Measurements from ENCODE around the gene SLX4IP.
A peak's percentile ranks its signal among the peaks of the same experiment; 100 is the strongest.

SLX4IP gene

GRCh38 chr20:10543480-10543879, 108.4 kb downstream of the SLX4IP start:
- Histone ChIP-seq H3K36me3 (no peaks in the 10 kb centered on the region), H3K27me3 (ENCODE audit: insufficient read depth, low read depth, severe bottlenecking) (no peaks in the 10 kb centered on the region), H3K4me3 (ENCODE audit: low read depth, low read length) (no peak overlapping the region), H3K27ac (no peak overlapping the region), H3K9me3 (ENCODE audit: severe bottlenecking) (no peaks in the 10 kb centered on the region)
- TF ChIP-seq, protein P1, sequence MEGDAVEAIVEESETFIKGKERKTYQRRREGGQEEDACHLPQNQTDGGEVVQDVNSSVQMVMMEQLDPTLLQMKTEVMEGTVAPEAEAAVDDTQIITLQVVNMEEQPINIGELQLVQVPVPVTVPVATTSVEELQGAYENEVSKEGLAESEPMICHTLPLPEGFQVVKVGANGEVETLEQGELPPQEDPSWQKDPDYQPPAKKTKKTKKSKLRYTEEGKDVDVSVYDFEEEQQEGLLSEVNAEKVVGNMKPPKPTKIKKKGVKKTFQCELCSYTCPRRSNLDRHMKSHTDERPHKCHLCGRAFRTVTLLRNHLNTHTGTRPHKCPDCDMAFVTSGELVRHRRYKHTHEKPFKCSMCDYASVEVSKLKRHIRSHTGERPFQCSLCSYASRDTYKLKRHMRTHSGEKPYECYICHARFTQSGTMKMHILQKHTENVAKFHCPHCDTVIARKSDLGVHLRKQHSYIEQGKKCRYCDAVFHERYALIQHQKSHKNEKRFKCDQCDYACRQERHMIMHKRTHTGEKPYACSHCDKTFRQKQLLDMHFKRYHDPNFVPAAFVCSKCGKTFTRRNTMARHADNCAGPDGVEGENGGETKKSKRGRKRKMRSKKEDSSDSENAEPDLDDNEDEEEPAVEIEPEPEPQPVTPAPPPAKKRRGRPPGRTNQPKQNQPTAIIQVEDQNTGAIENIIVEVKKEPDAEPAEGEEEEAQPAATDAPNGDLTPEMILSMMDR (IDR thresholded peaks at IDR 0.05; ENCODE audit: low read depth, low read length), result no peak
- no peak for DNase-seq

DNA sequence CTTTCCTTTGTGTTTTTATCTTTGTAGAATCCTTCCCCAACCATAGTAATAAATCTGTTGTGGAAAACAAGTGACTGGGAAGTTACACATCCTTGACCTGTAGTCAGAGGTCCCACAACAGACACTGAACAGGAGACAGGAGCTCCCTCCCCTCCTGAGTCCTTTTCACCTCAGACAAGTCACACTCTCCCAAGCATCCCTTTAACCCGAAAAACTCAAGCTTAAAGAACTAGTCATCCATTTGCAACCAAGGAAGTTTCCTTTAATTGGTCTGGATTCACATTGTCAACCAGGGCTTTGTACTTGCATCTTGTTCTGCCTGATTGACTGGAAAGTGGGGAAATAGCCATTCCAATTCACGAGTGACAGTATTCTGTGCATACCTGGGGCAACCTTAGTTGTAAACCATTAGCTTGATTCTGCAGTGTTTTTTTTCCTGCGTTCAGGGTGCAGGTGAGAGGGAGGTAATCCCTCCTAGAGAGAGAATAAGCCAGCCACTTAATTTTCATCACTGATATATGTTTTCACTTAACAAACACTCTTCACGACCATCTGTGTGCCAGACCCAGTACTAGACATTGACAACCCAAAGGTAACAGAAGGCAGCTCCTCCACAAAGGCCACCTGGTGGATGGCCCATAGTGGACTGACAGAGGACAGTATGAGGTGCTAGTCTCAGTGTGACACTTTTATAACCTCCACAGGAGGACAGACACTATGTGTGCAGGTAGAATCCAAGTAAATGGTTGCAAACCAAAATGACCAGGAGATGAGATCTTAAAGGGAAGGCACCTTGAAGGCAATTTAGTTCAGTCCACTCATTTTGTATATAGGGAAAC, 112.4 kb downstream of the SLX4IP start:
- Histone ChIP-seq H3K36me3 (no peaks in the 10 kb centered on the region), H3K9me3 (ENCODE audit: severe bottlenecking) (no peaks in the 10 kb centered on the region), H3K27me3 (ENCODE audit: insufficient read depth, low read depth, severe bottlenecking) (no peaks in the 10 kb centered on the region), H3K27ac (no peak overlapping the region), H3K4me3 (ENCODE audit: low read depth, low read length) (no peak overlapping the region)
- no peak for DNase-seq
- TF ChIP-seq, protein P1 (IDR thresholded peaks at IDR 0.05; ENCODE audit: low read depth, low read length), result no peak

DNA sequence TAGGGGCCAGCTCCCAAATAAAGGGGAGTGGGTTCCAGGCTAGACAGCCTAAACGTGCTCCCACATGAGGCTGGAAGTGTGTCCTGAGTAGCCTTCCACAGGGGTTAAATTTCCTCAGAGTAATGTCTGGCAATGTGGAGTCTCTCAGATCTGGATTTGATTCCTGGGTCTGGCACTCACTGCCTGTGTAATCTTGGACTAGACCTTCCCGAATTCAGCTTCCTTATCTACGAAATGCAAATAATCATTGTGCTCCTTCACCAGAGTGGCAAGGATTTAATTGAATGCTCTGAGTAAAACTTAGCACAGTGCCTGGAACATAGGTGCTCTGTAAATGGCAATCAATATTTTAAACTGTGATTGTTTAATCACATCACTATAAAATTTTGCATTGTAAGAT, 114.4 kb downstream of the SLX4IP start:
- TF ChIP-seq, protein P1 (IDR thresholded peaks at IDR 0.05; ENCODE audit: low read depth, low read length), result no peak
- H3K27me3 ChIP-seq (ENCODE audit: insufficient read depth, low read depth, severe bottlenecking), result no peaks in the 10 kb centered on the region
- DNase-seq, result no peak
- no peaks in the 10 kb centered on the region for H3K9me3 ChIP-seq (ENCODE audit: severe bottlenecking)
- H3K4me3 ChIP-seq (ENCODE audit: low read depth, low read length), result no peak overlapping the region
- no peak overlapping the region for H3K27ac ChIP-seq
- no peaks in the 10 kb centered on the region for H3K36me3 ChIP-seq

- no peak overlapping the region for H3K27ac ChIP-seq
- H3K27me3 ChIP-seq (ENCODE audit: insufficient read depth, low read depth, severe bottlenecking), result no peaks in the 10 kb centered on the region
- no peaks in the 10 kb centered on the region for H3K36me3 ChIP-seq
- no peak for DNase-seq
- TF ChIP-seq, protein P1 (IDR thresholded peaks at IDR 0.05; ENCODE audit: low read depth, low read length), result no peak
- H3K9me3 ChIP-seq (ENCODE audit: severe bottlenecking), result no peaks in the 10 kb centered on the region
- H3K4me3 ChIP-seq (ENCODE audit: low read depth, low read length), result no peak overlapping the region
These were observed 115.4 kb downstream of the SLX4IP start for GRCh38 chr20:10550204-10551118.

- TF ChIP-seq, protein P1 (IDR thresholded peaks at IDR 0.05; ENCODE audit: low read depth, low read length), result no peak
- Histone ChIP-seq H3K27ac (peak overlapping the region; percentile 64), H3K27me3 (ENCODE audit: insufficient read depth, low read depth, severe bottlenecking) (no peaks in the 10 kb centered on the region), H3K4me3 (ENCODE audit: low read depth, low read length) (no peak overlapping the region; the same call in none of the 2 replicates), H3K36me3 (no peaks in the 10 kb centered on the region), H3K9me3 (ENCODE audit: severe bottlenecking) (no peaks in the 10 kb centered on the region)
- peak; percentile 57 for DNase-seq
These were observed 116.9 kb downstream of the SLX4IP start for GRCh38 chr20:10551732-10552724.

Data from WERI-Rb-1 (cell line).